WERI-Rb-1 (cell line): ENCODE measurements around the gene LYPLA2.

ENCODE experiments used
- DNase-seq: peaks from one replicate; pipeline ENCODE4 v3.0.0-alpha.2; 2020
- H3K27ac ChIP-seq: fragments of 250-450 bp; sonication (Bioruptor Pico); 2 replicates; pipeline ENCODE4 v1.5.1; 2020; ENCODE audit warnings: mild to moderate bottlenecking, moderate library complexity
- H3K27me3 ChIP-seq: fragments of 250-450 bp; sonication (Bioruptor Pico); 2 replicates; pipeline ENCODE4 v1.5.1; 2021; ENCODE audit warnings: mild to moderate bottlenecking, low read depth, moderate library complexity; ENCODE audit not compliant: insufficient read depth, severe bottlenecking
- H3K36me3 ChIP-seq: fragments of 250-450 bp; sonication (Bioruptor Pico); 2 replicates; pipeline ENCODE4 v1.5.1; 2020; ENCODE audit warnings: mild to moderate bottlenecking, moderate library complexity
- H3K4me3 ChIP-seq: 2 replicates; pipeline ENCODE4 v1.5.1; 2011; ENCODE audit warnings: low read depth, mild to moderate bottlenecking, control low read depth, low read length
- H3K9me3 ChIP-seq: fragments of 250-450 bp; sonication (Bioruptor Pico); 2 replicates; pipeline ENCODE4 v1.5.1; 2021; ENCODE audit warnings: mild to moderate bottlenecking, moderate library complexity; ENCODE audit not compliant: severe bottlenecking
- CTCF ChIP-seq: IDR thresholded peaks from 2 replicates; pipeline ENCODE4 v1.5.1; 2011; ENCODE audit warnings: low read depth, mild to moderate bottlenecking, control low read depth, inconsistent platforms, low read length

LYPLA2 gene

GRCh38 chr1:23798662-23799142 is 7.8 kb downstream of the LYPLA2 start:
- H3K36me3 ChIP-seq, result peaks cover 32% of the 10 kb centered on the region
- H3K9me3 ChIP-seq, result no peaks in the 10 kb centered on the region
- no peak overlapping the region for H3K4me3 ChIP-seq
- no peak overlapping the region for H3K27ac ChIP-seq
- DNase-seq, result no peak
- H3K27me3 ChIP-seq, result no peaks in the 10 kb centered on the region
- no peak for TF ChIP-seq CTCF

GRCh38 chr1:23799255-23799569 is 8.3 kb downstream of the LYPLA2 start:
- TF ChIP-seq CTCF, result no peak
- no peak overlapping the region for H3K4me3 ChIP-seq
- H3K27ac ChIP-seq, result no peak overlapping the region
- H3K27me3 ChIP-seq, result no peaks in the 10 kb centered on the region
- H3K36me3 ChIP-seq, result peaks cover 31% of the 10 kb centered on the region
- DNase-seq, result no peak
- no peaks in the 10 kb centered on the region for H3K9me3 ChIP-seq

GRCh38 chr1:23799570-23800399 is 8.8 kb downstream of the LYPLA2 start:
- no peak for DNase-seq
- Histone ChIP-seq H3K27me3 (no peaks in the 10 kb centered on the region), H3K36me3 (peaks cover 28% of the 10 kb centered on the region), H3K9me3 (no peaks in the 10 kb centered on the region), H3K27ac (peak overlapping the region; percentile 75), H3K4me3 (peak overlapping the region; percentile 87)
- no peak for TF ChIP-seq CTCF

- peak; percentile 97 for DNase-seq
- H3K9me3 ChIP-seq, result no peaks in the 10 kb centered on the region
- no peak for TF ChIP-seq CTCF
- peak within 1 kb of the TSS; percentile 75 for H3K27ac ChIP-seq
- peaks cover 24% of the 10 kb centered on the region for H3K36me3 ChIP-seq
- no peaks in the 10 kb centered on the region for H3K27me3 ChIP-seq
- H3K4me3 ChIP-seq, result peak within 1 kb of the TSS; percentile 87
Observed at GRCh38 chr1:23800400-23801337, 9.7 kb downstream of the LYPLA2 start, which contains the start of gene GALE. TSS of gene GALE (minus strand) at chr1:23800754. CDS start at chr1:23799007, 1,747 bp downstream.

- Histone ChIP-seq H3K4me3 (peak overlapping the region; percentile 87), H3K9me3 (no peaks in the 10 kb centered on the region), H3K36me3 (peaks cover 20% of the 10 kb centered on the region), H3K27me3 (no peaks in the 10 kb centered on the region), H3K27ac (peak overlapping the region; percentile 58)
- no peak for TF ChIP-seq CTCF
- no peak for DNase-seq
Observed at GRCh38 chr1:23801338-23801748, 10.4 kb downstream of the LYPLA2 start.
